Endothelial cell (in vitro differentiated cells): ENCODE data around the gene CARNS1. TPM values are rescaled to one million over a fixed set of nuclear protein-coding genes. Genes with fewer than 3 reads are reported as not detected.

ENCODE experiments used
- DNase-seq: peaks from one replicate; pipeline ENCODE4 v3.0.0; 2021; ENCODE audit warnings: low spot score
- H3K27ac Mint-ChIP-seq: one replicate; pipeline ENCODE4 v1.8.0; 2021; ENCODE audit warnings: mixed read lengths, inconsistent platforms; ENCODE audit not compliant: unreplicated experiment
- H3K27me3 Mint-ChIP-seq: one replicate; pipeline ENCODE4 v1.8.0; 2021; ENCODE audit warnings: mild to moderate bottlenecking, moderate library complexity, mixed read lengths, inconsistent platforms; ENCODE audit not compliant: unreplicated experiment
- H3K36me3 Mint-ChIP-seq: one replicate; pipeline ENCODE4 v1.8.0; 2021; ENCODE audit warnings: mild to moderate bottlenecking, low read depth, mixed read lengths, inconsistent platforms; ENCODE audit not compliant: unreplicated experiment
- H3K4me1 Mint-ChIP-seq: one replicate; pipeline ENCODE4 v1.8.0; 2021; ENCODE audit warnings: mild to moderate bottlenecking, mixed read lengths, inconsistent platforms; ENCODE audit not compliant: unreplicated experiment
- H3K4me3 Mint-ChIP-seq: one replicate; pipeline ENCODE4 v1.8.0; 2021; ENCODE audit warnings: mild to moderate bottlenecking, mixed read lengths, inconsistent platforms; ENCODE audit not compliant: unreplicated experiment
- H3K9me3 Mint-ChIP-seq: one replicate; pipeline ENCODE4 v1.8.0; 2021; ENCODE audit warnings: mixed read lengths, inconsistent platforms; ENCODE audit not compliant: unreplicated experiment
- total RNA-seq: library from RNA; stranded (reverse); fragmentation: NEBNext Ultra II Directional; extraction: Animal tissue kit (Norgen Biotek cat#: 25700); gene quantifications from one replicate; pipeline ENCODE4 v1.2.1, GENCODE V29; 2021; ENCODE audit not compliant: unreplicated experiment
- TF ChIP-seq, protein P1 (sequence below): fragments of 200-600 bp; sonication (generic); IDR thresholded peaks from one replicate; pipeline ENCODE4 v1.5.0; 2021; ENCODE audit warnings: antibody characterized with exemption; ENCODE audit not compliant: unreplicated experiment

CARNS1 gene
- total RNA-seq, 1 donor from 2014 or later, result not detected

DNA sequence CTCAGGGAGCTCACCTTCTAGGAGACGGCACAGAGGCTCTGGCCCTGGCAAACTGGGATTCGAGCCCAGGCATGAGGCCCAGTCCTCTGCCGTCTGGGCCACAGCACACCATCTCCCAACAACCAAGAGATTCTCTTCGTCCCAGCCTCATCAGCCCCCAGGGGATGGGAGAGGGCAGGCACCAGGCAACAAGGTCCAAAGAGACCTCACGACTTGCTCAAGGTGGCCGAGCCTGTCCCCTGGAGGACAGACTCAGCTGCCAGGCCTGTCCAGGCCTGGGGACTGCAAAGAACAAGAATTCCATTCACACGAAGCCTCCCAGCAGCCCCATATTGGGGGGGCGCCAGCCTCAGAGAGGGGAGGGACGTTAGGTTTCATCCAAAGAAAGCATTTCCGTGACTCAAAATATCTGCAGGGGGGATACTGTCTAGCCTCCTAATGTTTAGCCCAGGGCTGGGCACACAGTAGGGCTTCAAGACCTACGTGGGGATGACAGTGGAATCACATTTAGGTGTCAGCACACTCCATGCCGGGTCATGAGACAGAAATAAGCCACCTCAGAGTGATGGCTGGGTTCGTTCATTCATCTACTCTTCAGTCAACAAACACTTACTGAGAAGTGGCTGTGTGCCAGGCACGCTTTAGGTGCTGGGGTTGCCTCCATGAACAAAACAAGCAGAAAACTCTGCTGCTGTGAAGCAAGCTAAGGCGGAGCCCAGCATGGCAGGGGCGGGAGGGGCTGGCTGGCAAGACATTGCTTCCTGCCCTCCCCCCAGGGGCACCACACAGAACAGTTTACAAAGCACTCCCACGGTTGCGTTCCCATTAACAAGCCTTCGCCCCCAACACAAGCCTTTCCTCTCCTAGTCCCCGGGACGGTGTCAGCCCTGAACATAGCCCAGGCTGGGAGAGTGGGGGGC is 1.2 kb downstream of the CARNS1 start:
- Mint-ChIP-seq H3K9me3 (no peaks in the 10 kb centered on the region), H3K4me3 (peak overlapping the region; percentile 25), H3K27ac (no peak overlapping the region), H3K36me3 (no peaks in the 10 kb centered on the region), H3K27me3 (peaks cover 14% of the 10 kb centered on the region), H3K4me1 (peaks cover 3% of the 10 kb centered on the region)
- TF ChIP-seq, protein P1, sequence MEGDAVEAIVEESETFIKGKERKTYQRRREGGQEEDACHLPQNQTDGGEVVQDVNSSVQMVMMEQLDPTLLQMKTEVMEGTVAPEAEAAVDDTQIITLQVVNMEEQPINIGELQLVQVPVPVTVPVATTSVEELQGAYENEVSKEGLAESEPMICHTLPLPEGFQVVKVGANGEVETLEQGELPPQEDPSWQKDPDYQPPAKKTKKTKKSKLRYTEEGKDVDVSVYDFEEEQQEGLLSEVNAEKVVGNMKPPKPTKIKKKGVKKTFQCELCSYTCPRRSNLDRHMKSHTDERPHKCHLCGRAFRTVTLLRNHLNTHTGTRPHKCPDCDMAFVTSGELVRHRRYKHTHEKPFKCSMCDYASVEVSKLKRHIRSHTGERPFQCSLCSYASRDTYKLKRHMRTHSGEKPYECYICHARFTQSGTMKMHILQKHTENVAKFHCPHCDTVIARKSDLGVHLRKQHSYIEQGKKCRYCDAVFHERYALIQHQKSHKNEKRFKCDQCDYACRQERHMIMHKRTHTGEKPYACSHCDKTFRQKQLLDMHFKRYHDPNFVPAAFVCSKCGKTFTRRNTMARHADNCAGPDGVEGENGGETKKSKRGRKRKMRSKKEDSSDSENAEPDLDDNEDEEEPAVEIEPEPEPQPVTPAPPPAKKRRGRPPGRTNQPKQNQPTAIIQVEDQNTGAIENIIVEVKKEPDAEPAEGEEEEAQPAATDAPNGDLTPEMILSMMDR, result no peak
- no peak for DNase-seq

DNA sequence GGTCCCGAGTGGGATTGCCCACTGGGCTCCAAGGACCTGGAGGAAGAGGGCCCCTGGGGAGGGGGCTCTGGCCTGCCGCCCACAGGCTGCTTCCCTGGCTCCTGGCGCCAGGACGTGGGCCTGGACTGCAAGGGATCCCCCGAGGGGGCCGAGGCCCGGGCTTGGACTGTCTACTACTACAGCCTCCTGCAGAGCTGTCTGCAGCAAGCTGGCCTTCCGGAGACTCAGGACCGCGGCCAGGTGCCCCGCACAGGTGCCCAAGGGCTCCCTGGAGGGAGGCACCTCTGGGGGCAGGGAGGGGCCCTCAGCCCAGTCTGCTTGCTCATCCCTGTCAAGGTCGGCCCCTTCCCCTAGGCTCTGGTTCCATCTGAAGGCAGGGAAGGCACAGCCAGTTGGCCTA is 1.9 kb downstream of the CARNS1 start:
- Mint-ChIP-seq H3K27ac (no peak overlapping the region), H3K27me3 (peaks cover 14% of the 10 kb centered on the region), H3K9me3 (no peaks in the 10 kb centered on the region), H3K4me1 (peaks cover 3% of the 10 kb centered on the region), H3K36me3 (no peaks in the 10 kb centered on the region), H3K4me3 (no peak overlapping the region)
- TF ChIP-seq, protein P1, result no peak
- DNase-seq, result no peak

DNA sequence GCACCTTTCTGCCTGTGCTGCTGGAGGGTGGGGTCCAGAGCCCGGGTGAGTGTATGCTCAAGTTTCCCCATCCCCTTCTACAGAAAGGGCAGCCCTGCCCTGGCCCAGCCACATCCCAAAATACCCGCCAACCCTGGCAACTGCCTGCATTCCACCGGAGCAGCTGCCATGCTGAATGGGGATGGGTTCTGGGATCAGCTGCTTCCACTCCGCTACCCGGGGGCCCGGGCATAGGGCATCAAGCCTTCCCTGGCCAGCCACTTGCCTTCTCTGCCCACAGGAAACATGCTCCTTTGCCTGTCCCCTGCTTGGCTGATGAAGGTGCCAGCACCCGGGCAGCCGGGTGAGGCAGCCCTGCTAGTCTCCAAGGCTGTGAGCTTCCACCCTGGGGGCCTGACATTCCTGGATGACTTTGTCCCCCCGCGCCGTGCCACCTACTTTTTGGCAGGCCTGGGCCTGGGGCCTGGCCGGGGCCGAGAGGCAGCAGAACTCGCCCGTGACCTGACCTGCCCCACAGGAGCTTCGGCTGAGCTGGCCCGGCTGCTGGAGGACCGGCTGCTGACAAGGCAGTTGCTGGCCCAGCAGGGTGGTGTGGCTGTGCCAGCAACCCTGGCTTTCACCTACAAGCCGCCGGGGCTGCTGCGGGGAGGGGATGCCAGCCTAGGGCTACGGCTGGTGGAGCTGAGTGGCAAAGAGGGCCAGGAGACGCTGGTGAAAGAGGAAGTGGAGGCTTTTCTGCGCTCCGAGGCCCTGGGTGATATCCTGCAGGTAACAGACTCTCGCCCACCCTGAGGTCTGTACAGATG is 3.2 kb downstream of the CARNS1 start:
- no peaks in the 10 kb centered on the region for H3K9me3 Mint-ChIP-seq
- H3K4me1 Mint-ChIP-seq, result peaks cover 3% of the 10 kb centered on the region
- H3K36me3 Mint-ChIP-seq, result no peaks in the 10 kb centered on the region
- DNase-seq, result no peak
- H3K27ac Mint-ChIP-seq, result no peak overlapping the region
- TF ChIP-seq, protein P1, result no peak
- H3K4me3 Mint-ChIP-seq, result no peak overlapping the region
- peaks cover 17% of the 10 kb centered on the region for H3K27me3 Mint-ChIP-seq

DNA sequence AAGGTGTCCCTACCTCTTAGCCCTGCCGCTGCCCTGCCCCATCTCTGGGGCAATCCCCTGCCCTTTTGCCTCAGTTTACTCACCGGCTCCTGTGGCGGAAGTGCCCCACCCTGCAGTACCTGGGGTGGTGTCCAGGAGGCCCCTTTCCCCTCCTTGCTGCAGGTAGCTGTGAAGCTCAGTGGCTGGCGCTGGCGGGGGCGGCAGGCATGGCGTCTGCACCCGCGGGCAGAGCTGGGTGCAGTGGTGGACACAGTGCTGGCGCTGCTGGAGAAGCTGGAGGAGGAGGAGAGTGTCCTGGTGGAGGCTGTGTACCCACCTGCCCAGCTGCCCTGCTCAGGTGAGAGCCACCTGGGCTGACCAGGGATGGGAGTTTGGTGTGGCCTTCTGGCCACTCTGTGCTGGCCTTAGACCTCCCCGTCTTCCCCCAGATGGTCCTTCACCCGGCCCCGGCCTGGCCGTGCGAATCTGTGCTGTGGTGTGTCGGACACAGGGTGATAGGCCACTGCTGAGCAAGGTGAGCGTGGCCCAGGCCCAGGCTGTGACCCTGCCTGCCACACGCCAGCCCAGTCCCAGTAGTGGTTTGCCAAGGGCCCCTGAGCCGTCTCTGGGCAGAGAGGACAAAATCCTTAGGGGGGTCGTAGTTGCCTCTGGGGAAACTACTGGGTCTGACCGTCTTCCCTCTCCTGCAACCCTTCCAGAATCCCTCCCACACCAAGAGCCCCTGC is 4.0 kb downstream of the CARNS1 start:
- DNase-seq, result no peak
- Mint-ChIP-seq H3K27ac (no peak overlapping the region), H3K4me1 (peaks cover 3% of the 10 kb centered on the region), H3K4me3 (no peak overlapping the region), H3K9me3 (no peaks in the 10 kb centered on the region), H3K36me3 (no peaks in the 10 kb centered on the region), H3K27me3 (peaks cover 17% of the 10 kb centered on the region)
- TF ChIP-seq, protein P1, result no peak
